DMS 273 treated with DMSO at 0.1 percent for 48 hours (cell line): ENCODE results near the gene CTH.
"Not testable (repeated sequence)": the region's sequence is repeated elsewhere in the genome, so short reads cannot be mapped to it uniquely, and the experiment has no call there.

Experiments
- DNase-seq: peaks from one replicate; lab custom pipeline; 2025; lab: John Stamatoyannopoulos, UW

CTH gene

GRCh38 chr1:70409136-70409535, 1.9 kb upstream of the CTH start:
- DNase-seq, result no peak

- DNase-seq, result no peak
Observed at GRCh38 chr1:70411360-70411844, 334 bp downstream of the CTH start.

GRCh38 chr1:70415882-70416281, 4.8 kb downstream of the CTH start:
- DNase-seq, result no peak

- not testable (repeated sequence) for DNase-seq
Observed at GRCh38 chr1:70418973-70419734, 8.1 kb downstream of the CTH start.

- DNase-seq, result no peak
Observed at GRCh38 chr1:70420320-70420719, 9.3 kb downstream of the CTH start.

GRCh38 chr1:70426154-70427131, 15.4 kb downstream of the CTH start:
- DNase-seq, result peak; percentile 71

- DNase-seq, result no peak
Observed at GRCh38 chr1:70427976-70428375, 16.9 kb downstream of the CTH start.

GRCh38 chr1:70429219-70429618, 18.2 kb downstream of the CTH start:
- no peak for DNase-seq

- DNase-seq, result no peak
Observed at GRCh38 chr1:70429757-70430156, 18.7 kb downstream of the CTH start.

- DNase-seq, result no peak
Observed at GRCh38 chr1:70431317-70431716, 20.2 kb downstream of the CTH start.

GRCh38 chr1:70431874-70432273, 20.8 kb downstream of the CTH start:
- no peak for DNase-seq

- no peak for DNase-seq
Observed at GRCh38 chr1:70434253-70434859, 23.3 kb downstream of the CTH start.

- no peak for DNase-seq
Observed at GRCh38 chr1:70436622-70437251, 25.7 kb downstream of the CTH start.

- no peak for DNase-seq
Observed at GRCh38 chr1:70438529-70438928, 27.5 kb downstream of the CTH start.

- peak; percentile 22 for DNase-seq
Observed at GRCh38 chr1:70440642-70441391, 29.7 kb downstream of the CTH start.

- no peak for DNase-seq
Observed at GRCh38 chr1:70441392-70442035, 30.4 kb downstream of the CTH start.

- DNase-seq, result no peak
Observed at GRCh38 chr1:70442490-70442889, 31.4 kb downstream of the CTH start.

- DNase-seq, result no peak
Observed at GRCh38 chr1:70443739-70444138, 32.7 kb downstream of the CTH start.

- DNase-seq, result no peak
Observed at GRCh38 chr1:70449049-70449448, 38.0 kb downstream of the CTH start.

GRCh38 chr1:70452164-70452939, 41.3 kb downstream of the CTH start:
- DNase-seq, result not testable (repeated sequence)
